ENCODE measurements around the gene KCTD16. TPM values are rescaled to one million over a fixed set of nuclear protein-coding genes. Genes with fewer than 3 reads are reported as not detected.

Gene KCTD16
- total and polyA plus RNA-seq, 5 donors from 2014 or later: 0.44 TPM; not detected in 4

DNA sequence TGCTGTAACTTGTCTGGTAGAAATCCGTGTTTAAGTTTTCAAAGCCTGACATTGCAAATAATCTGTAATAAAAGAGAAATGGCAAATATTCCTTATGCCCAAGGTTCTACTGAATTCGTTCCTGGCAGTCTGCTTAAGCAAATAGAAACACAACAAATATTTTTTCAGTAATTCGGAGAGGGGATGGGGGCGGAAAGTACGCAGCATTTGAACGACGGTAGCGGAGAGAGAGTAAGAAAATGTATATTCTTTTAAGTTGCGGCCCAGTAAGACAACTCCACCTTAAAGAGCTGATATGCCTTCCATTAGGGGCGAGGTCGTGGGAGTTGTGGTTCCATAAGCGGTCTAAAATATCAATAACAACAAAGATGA, 783 bp upstream of the KCTD16 start:
- DNase-seq (peak in 1 of 3 donors; percentile 13), ATAC-seq (ENCODE audit: low read depth in 2 of 2) (no peak)
- Histone ChIP-seq H3K36me3 (ENCODE audit: control insufficient read depth, insufficient read depth, low read length) (peaks cover 22% of the 10 kb centered on the region), H3K9me3 (ENCODE audit: control insufficient read depth in 2 of 2, low read length in 2 of 2) (no peaks in the 10 kb centered on the region), H3K4me3 (ENCODE audit: low read depth, low read length) (peak overlapping the region; percentile 93), H3K27me3 (ENCODE audit: control insufficient read depth, insufficient read depth, low read length) (peaks cover 1% of the 10 kb centered on the region), H3K4me1 (ENCODE audit: control insufficient read depth, insufficient read depth, low read length, poor library complexity, severe bottlenecking) (peaks cover 31% of the 10 kb centered on the region), H3K27ac (ENCODE audit: insufficient read depth, low read length, poor library complexity, severe bottlenecking) (peak overlapping the region; percentile 91)
- Mint-ChIP-seq H3K27me3 (peaks cover 6% of the 10 kb centered on the region), H3K9me3 (no peaks in the 10 kb centered on the region), H3K36me3 (peaks cover 20% of the 10 kb centered on the region), H3K27ac (peak overlapping the region; percentile 96 to 98 (median 97)), H3K4me3 (peak overlapping the region; percentile 89 to 99 (median 91)), H3K4me1 (peaks cover 32 to 54% (median 37%) of the 10 kb centered on the region in 4 donors)

DNA sequence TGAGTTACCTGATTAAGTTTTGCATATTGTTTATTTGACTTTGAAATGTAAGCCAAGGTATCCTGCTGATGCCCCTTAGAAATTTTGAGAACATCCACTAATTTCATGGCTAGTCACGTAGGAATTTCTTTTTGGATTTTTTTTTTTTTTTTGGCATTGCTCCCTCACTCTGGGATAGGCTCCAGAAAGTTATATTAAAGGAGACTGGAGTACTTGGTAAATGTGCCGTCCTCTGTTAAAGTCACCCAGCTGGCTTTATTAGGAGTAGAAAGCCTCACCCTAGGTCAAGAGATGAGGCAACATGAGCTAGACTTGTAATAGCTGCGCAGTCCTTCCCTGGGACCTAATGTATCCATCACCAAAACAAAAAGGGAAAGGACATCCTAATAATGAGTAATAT, 3.1 kb downstream of the KCTD16 start:
- H3K27me3 Mint-ChIP-seq: peaks cover 6% of the 10 kb centered on the region
- H3K27ac ChIP-seq (ENCODE audit: insufficient read depth, low read length, poor library complexity, severe bottlenecking): no peak overlapping the region

DNA sequence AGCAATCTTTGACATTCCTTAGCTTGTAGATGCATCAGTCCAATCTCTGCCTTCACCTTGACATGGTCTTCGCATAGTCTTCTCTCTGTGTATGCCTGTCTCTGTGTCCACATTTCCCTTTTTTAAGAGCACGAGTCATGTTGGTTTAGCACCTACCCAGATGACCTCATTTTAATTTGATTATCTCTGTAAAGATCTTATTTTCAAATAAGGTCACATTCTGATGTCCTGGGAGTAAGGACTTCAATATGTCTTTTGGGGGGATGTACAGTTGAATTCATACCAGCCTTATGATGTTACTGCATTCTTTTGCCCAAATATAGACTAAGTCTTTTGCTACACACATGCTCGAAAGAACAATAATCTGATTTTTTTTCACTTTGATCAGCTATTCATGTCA, 6.9 kb downstream of the KCTD16 start:
- peak overlapping the region in 1 of 3 donors; percentile 68 for H3K27ac Mint-ChIP-seq
- H3K27me3 Mint-ChIP-seq: no peaks in the 10 kb centered on the region
- H3K4me3 Mint-ChIP-seq: no peak overlapping the region
- H3K4me1 ChIP-seq (ENCODE audit: control insufficient read depth, insufficient read depth, low read length, poor library complexity, severe bottlenecking): no peaks in the 10 kb centered on the region
- DNase-seq: no peak
- H3K36me3 Mint-ChIP-seq: no peaks in the 10 kb centered on the region
- no peaks in the 10 kb centered on the region for H3K9me3 ChIP-seq (ENCODE audit: control insufficient read depth in 2 of 2, low read length in 2 of 2)
- ATAC-seq (ENCODE audit: low read depth in 2 of 2): no peak
- no peaks in the 10 kb centered on the region for H3K9me3 Mint-ChIP-seq
- H3K36me3 ChIP-seq (ENCODE audit: control insufficient read depth, insufficient read depth, low read length): no peaks in the 10 kb centered on the region
- H3K27ac ChIP-seq (ENCODE audit: insufficient read depth, low read length, poor library complexity, severe bottlenecking): no peak overlapping the region
- no peak overlapping the region for H3K4me3 ChIP-seq (ENCODE audit: low read depth, low read length)
- peaks cover 4% of the 10 kb centered on the region for H3K27me3 ChIP-seq (ENCODE audit: control insufficient read depth, insufficient read depth, low read length)
- H3K4me1 Mint-ChIP-seq: peaks cover 3 to 5% (median 4%) of the 10 kb centered on the region in 4 donors

More for the DNA sequence above, 3.1 kb downstream of the KCTD16 start:
- Mint-ChIP-seq H3K27ac (no peak overlapping the region), H3K36me3 (peaks cover 2% of the 10 kb centered on the region), H3K4me3 (no peak overlapping the region), H3K4me1 (peaks cover 12 to 26% (median 20%) of the 10 kb centered on the region in 4 donors), H3K9me3 (no peaks in the 10 kb centered on the region)
- ATAC-seq (ENCODE audit: low read depth in 2 of 2) (no peak), DNase-seq (no peak)
- H3K4me3 ChIP-seq (ENCODE audit: low read depth, low read length): no peak overlapping the region
- H3K36me3 ChIP-seq (ENCODE audit: control insufficient read depth, insufficient read depth, low read length): no peaks in the 10 kb centered on the region
- H3K9me3 ChIP-seq (ENCODE audit: control insufficient read depth in 2 of 2, low read length in 2 of 2): no peaks in the 10 kb centered on the region
- H3K4me1 ChIP-seq (ENCODE audit: control insufficient read depth, insufficient read depth, low read length, poor library complexity, severe bottlenecking): peaks cover 20% of the 10 kb centered on the region
- peaks cover 4% of the 10 kb centered on the region for H3K27me3 ChIP-seq (ENCODE audit: control insufficient read depth, insufficient read depth, low read length)

GRCh38 chr5:144179226-144179625, 8.6 kb downstream of the KCTD16 start:
- no peak for ATAC-seq (ENCODE audit: low read depth in 2 of 2)
- H3K27me3 Mint-ChIP-seq: no peaks in the 10 kb centered on the region

DNA sequence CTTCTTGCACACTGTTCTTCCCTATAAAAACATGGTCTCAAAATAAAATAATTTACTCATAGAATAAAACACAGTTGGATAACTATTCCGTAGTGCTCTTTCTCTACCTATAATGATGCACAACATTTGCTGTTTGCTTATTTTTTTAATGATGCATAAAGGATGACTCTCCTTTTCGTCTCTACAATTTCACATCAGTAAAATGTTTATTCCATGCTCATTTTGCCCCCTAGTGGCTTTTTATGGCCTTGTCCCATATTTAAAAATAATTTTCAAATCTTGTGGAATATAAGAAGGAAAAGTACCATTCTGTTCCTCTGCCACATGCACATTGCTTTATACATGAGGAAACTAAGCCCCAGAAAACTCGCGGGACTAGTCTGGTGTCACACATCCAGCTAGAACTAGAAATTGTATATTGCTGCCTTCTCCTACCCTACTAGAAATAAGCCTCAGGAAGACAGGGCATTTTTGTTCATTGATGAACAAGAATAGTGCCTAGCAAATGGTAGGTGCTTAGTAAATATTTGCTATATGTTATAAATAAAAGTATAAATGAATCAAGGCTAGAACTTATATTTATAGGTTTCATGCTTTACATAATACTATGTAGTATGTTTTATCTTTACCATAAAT, 12.7 kb downstream of the KCTD16 start:
- ATAC-seq (ENCODE audit: low read depth in 2 of 2): no peak
- Mint-ChIP-seq H3K4me1 (peaks cover 29 to 47% (median 34%) of the 10 kb centered on the region in 4 donors), H3K27me3 (no peaks in the 10 kb centered on the region), H3K36me3 (no peaks in the 10 kb centered on the region), H3K27ac (no peak overlapping the region), H3K9me3 (no peaks in the 10 kb centered on the region), H3K4me3 (peak overlapping the region in 1 of 4 donors; percentile 11)
- Histone ChIP-seq H3K27me3 (ENCODE audit: control insufficient read depth, insufficient read depth, low read length) (no peaks in the 10 kb centered on the region), H3K36me3 (ENCODE audit: control insufficient read depth, insufficient read depth, low read length) (no peaks in the 10 kb centered on the region), H3K4me3 (ENCODE audit: low read depth, low read length) (peak overlapping the region; percentile 23), H3K27ac (ENCODE audit: insufficient read depth, low read length, poor library complexity, severe bottlenecking) (no peak overlapping the region), H3K4me1 (ENCODE audit: control insufficient read depth, insufficient read depth, low read length, poor library complexity, severe bottlenecking) (peaks cover 37% of the 10 kb centered on the region), H3K9me3 (ENCODE audit: control insufficient read depth in 2 of 2, low read length in 2 of 2) (no peaks in the 10 kb centered on the region)
- DNase-seq: peak in 1 of 3 donors; percentile 45

More at GRCh38 chr5:144179226-144179625, 8.6 kb downstream of the KCTD16 start:
- H3K27me3 ChIP-seq (ENCODE audit: control insufficient read depth, insufficient read depth, low read length): peaks cover 4% of the 10 kb centered on the region
- H3K9me3 ChIP-seq (ENCODE audit: control insufficient read depth in 2 of 2, low read length in 2 of 2): no peaks in the 10 kb centered on the region
- no peak overlapping the region for H3K27ac ChIP-seq (ENCODE audit: insufficient read depth, low read length, poor library complexity, severe bottlenecking)
- peaks cover 5% of the 10 kb centered on the region for H3K4me1 ChIP-seq (ENCODE audit: control insufficient read depth, insufficient read depth, low read length, poor library complexity, severe bottlenecking)
- no peak overlapping the region for H3K27ac Mint-ChIP-seq
- H3K36me3 Mint-ChIP-seq: no peaks in the 10 kb centered on the region
- H3K4me1 Mint-ChIP-seq: peaks cover 7 to 12% (median 11%) of the 10 kb centered on the region in 4 donors
- no peaks in the 10 kb centered on the region for H3K36me3 ChIP-seq (ENCODE audit: control insufficient read depth, insufficient read depth, low read length)
- no peak overlapping the region for H3K4me3 ChIP-seq (ENCODE audit: low read depth, low read length)
- no peaks in the 10 kb centered on the region for H3K9me3 Mint-ChIP-seq
- H3K4me3 Mint-ChIP-seq: no peak overlapping the region
- DNase-seq: no peak

DNA sequence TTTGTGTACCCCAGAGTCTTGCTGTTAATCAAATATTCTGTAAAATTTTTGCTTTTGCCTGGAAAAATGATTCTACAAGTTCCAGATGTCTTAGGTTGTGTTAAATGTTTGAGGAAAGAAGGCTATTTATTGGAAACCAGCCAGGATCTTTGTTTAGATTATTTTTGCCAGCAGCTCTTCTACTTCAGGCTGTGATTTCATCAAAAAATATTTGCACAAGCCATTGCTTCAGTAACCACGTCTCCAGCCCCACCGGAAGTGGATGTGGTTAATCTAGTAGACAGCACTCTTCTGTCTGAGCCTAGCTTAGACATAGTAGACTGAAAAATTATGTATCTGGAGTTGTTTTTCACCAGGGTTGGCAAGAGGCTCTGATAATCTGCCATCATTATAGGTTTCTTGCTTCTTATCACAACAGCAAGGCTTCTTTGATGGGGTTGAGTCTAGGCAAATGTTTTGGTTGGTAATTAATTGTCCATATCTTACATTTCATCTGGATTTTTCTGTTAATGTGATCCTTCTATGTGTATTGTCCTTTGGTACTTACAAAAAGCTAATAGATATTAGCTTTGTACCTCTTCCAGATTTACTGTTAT, 17.1 kb downstream of the KCTD16 start:
- Histone ChIP-seq H3K4me1 (ENCODE audit: control insufficient read depth, insufficient read depth, low read length, poor library complexity, severe bottlenecking) (peaks cover 74% of the 10 kb centered on the region), H3K4me3 (ENCODE audit: low read depth, low read length) (peak overlapping the region; percentile 42), H3K9me3 (ENCODE audit: control insufficient read depth in 2 of 2, low read length in 2 of 2) (no peaks in the 10 kb centered on the region), H3K27ac (ENCODE audit: insufficient read depth, low read length, poor library complexity, severe bottlenecking) (peak overlapping the region; percentile 88), H3K36me3 (ENCODE audit: control insufficient read depth, insufficient read depth, low read length) (no peaks in the 10 kb centered on the region), H3K27me3 (ENCODE audit: control insufficient read depth, insufficient read depth, low read length) (no peaks in the 10 kb centered on the region)
- H3K9me3 Mint-ChIP-seq: no peaks in the 10 kb centered on the region
- DNase-seq (peak; percentile 75 to 93 (median 85)), ATAC-seq (ENCODE audit: low read depth in 2 of 2) (peak; percentile 78 to 80)
- H3K36me3 Mint-ChIP-seq: no peaks in the 10 kb centered on the region
- peak overlapping the region; percentile 90 to 99 (median 90) for H3K27ac Mint-ChIP-seq
- H3K4me3 Mint-ChIP-seq: peak overlapping the region; percentile 33 to 85 (median 68)
- H3K4me1 Mint-ChIP-seq: peaks cover 24 to 63% (median 50%) of the 10 kb centered on the region in 4 donors
- no peaks in the 10 kb centered on the region for H3K27me3 Mint-ChIP-seq

DNA sequence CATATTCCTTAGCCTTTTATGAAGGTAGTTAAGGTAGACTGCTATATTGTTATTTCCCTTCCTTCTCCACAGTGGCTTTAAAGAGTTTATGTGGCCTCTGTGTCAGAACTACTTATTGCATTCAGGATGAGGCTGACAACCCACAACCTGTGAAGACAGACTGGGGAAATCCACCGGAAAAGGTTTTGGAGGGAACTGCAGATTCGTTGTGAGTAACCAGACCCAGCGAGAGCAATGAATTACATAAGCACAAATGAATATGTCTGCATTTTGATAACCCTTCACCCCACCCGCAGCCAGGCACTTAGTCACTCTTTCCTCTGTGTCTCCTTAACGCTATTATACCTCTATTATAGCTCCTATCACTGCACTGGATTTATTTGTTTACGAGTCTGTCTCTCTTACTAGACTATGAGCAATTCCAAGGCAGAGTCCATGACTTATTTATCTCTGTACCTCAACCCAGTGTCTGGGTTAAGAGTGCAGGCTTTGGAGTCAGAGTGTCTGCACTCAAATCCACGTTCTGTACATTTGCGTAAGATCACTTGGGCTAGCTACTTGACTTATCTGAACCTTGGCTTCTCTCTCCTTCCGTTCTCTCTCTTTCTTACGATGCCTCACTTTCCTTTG, 19.2 kb downstream of the KCTD16 start:
- peaks cover 69% of the 10 kb centered on the region for H3K4me1 ChIP-seq (ENCODE audit: control insufficient read depth, insufficient read depth, low read length, poor library complexity, severe bottlenecking)
- peaks cover 11 to 50% (median 42%) of the 10 kb centered on the region in 4 donors for H3K4me1 Mint-ChIP-seq
- peak; percentile 62 to 69 for ATAC-seq (ENCODE audit: low read depth in 2 of 2)

More for the DNA sequence above, 19.2 kb downstream of the KCTD16 start:
- Histone ChIP-seq H3K36me3 (ENCODE audit: control insufficient read depth, insufficient read depth, low read length) (no peaks in the 10 kb centered on the region), H3K9me3 (ENCODE audit: control insufficient read depth in 2 of 2, low read length in 2 of 2) (no peaks in the 10 kb centered on the region), H3K27me3 (ENCODE audit: control insufficient read depth, insufficient read depth, low read length) (no peaks in the 10 kb centered on the region), H3K4me3 (ENCODE audit: low read depth, low read length) (peak overlapping the region; percentile 64), H3K27ac (ENCODE audit: insufficient read depth, low read length, poor library complexity, severe bottlenecking) (peak overlapping the region; percentile 88)
- no peaks in the 10 kb centered on the region for H3K9me3 Mint-ChIP-seq
- H3K36me3 Mint-ChIP-seq: no peaks in the 10 kb centered on the region
- peak overlapping the region; percentile 33 to 85 (median 78) for H3K4me3 Mint-ChIP-seq
- DNase-seq: peak; percentile 72 to 88 (median 75)
- peak overlapping the region; percentile 90 to 99 (median 95) for H3K27ac Mint-ChIP-seq
- H3K27me3 Mint-ChIP-seq: no peaks in the 10 kb centered on the region
